HG02798 (cell line): ENCODE data around the gene ZFYVE28.
"Not testable (repeated sequence)": the region's sequence is repeated elsewhere in the genome, so short reads cannot be mapped to it uniquely, and the experiment has no call there.

Experiments
- ATAC-seq: cut with Tn5 transposase; IDR thresholded peaks from one replicate; pipeline ENCODE4 v1.9.1; 2021; ENCODE audit warnings: mild to moderate bottlenecking; ENCODE audit not compliant: unreplicated experiment, poor library complexity

The ZFYVE28 gene

DNA sequence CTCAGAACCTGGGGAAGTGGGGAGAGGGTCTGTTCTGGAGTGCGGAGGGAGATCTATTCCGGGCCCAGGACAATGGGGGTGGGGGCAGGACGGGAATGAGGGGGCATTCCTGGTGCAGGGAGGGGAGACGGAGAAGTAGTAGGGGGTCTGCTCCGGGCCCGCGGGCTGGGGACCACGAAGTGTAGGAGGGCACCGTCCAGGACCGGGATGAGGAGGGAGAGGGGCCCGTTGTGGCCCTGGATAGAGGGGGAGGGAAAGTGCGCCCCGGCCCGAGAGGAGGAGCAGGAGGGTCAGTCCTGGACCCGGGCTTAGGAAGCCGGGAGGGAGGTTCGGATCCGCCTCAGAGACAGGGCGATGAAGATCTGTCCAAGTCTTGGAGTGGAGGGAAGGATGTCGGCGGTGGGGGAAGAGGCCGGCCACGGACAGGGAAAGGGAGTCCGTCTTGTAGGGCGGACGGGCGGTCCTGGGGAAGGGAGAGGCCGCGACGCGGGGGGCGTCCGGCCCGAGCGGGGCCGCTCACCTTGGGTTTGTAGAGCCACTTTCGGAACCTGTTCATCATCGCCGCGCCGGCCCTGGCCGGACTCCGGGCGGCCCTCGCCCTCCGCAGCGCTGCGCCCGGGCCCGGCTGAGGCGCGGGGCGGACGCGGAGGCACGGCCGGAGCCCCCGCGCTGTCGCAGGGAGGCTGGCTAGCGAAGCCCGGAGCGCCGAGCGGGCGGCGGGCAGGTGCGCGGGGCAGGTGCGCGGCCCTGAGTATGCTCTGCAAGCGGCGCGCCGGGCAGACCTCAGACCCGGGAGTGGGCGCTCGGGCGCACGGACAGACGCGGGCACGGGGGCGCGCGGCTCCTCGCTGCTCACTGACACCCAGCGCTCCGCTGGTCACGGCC, at the start of gene ZFYVE28:
Gene ZFYVE28 (minus strand): TSS at position 881 of the 885 bp plus-strand sequence. CDS start 322 bp downstream, at position 559.
- no peak for ATAC-seq

DNA sequence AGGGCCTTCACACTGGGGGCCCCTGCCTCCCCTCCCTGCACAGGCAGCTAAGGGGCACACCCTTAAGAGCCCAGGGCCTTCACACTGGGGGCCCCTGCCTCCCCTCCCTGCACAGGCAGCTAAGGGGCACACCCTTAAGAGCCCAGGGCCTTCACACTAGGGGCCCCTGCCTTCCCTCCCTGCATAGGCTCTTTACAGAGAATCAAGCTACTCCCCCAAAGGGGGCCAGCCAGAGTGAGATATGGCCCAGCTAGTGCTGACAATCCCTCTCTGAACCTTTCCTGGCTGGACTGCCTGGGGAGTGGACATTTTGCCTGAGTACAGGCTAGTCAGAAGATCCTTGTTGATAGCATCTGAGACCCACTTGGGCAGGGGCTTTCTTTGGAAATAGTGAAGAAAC, 47.1 kb upstream of the ZFYVE28 start:
- not testable (repeated sequence) for ATAC-seq

DNA sequence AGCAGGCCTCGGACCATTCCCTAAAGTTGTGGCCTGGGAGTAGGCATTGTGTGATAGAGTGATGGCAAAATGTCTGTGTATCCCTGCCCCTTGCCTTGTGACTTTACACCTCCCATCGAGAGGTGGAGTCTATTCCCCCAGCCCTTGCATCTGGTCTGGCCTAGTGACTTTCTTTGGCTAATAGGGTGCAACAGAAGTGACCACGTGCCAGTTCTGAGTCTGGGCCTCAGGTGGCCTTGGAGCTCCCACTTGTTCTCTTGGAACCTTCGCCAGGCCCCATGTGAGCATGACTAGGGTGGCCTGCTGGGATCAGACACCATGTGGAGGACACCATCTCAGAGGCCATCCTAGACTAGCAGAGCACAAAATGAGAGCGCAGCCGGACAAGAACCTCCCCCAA, 46.6 kb upstream of the ZFYVE28 start:
- no peak for ATAC-seq

DNA sequence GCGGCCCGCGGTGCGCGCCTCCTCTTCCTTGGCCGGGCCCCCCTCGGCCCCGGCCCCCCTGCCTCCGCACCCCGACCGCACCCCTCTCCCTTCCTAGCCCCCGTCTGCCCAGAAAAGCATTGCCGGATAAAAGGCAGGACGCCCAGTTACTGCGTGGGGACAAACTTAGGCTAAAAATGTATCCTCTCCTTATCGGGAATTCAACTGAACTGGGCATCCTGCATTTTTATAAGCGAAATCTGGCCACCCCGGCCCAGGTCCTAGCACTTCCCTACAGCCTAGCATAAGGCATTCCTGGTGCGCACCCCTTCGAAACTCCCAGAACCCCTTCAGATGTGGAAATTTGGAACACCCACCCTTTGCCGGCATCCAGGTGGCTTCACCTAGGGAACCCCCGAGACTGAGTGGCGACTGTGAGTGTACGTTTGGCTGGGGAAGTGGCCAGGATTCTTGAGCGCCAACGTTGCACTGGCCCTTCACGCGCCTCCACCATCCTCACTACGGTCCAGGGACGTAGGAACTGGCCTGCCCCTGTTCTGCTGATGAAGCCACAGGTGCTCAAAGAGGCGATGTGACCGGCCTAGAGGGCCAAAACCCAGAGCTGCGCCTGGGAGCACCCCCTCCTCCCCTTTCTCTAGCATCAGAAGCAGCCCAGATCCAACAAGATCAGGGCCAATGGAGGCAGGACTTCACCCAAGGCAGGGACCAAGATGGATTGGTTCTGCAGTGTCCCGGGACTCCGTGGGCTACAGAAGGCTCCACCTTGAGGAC, 44.7 kb upstream of the ZFYVE28 start:
- no peak for ATAC-seq

DNA sequence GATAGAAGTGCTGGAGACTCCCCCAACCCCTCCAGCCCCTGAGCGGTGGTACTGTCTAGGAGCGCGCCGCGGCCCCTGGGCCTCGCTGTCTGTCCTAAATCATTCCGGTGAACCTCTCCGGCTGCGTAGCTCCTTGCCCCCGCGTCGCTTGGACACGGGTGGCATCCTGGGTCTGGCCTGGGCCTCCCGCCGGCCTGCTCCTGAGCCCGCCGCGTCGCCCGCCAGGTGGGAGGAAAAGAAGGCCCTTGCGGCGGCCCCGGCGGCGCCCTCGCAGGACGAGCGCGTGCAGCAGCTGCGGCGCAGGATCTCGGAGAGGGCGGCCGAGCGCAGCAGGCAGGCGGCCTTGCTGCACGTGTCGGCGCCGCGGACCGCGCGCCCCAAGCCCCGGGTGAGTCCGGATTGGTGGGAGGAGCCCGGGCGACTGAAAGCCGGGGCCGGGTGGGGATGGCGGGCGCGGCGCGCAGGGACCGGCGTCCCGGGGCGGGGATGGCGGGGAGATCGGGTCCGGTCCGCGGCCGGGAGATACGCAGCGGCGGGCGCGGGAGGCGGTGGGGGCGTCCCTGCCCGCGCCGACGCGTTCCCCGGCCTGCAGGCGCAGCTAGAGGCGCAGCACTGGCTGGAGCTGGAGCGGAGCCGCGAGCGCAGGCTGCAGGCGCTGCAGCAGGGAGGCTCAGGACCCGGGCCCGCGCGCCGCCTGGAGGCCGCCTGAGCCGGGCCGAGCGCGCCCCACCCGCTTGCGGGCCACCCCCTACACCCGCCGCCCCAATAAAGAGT, 44.0 kb upstream of the ZFYVE28 start:
- peak; percentile 79 for ATAC-seq

DNA sequence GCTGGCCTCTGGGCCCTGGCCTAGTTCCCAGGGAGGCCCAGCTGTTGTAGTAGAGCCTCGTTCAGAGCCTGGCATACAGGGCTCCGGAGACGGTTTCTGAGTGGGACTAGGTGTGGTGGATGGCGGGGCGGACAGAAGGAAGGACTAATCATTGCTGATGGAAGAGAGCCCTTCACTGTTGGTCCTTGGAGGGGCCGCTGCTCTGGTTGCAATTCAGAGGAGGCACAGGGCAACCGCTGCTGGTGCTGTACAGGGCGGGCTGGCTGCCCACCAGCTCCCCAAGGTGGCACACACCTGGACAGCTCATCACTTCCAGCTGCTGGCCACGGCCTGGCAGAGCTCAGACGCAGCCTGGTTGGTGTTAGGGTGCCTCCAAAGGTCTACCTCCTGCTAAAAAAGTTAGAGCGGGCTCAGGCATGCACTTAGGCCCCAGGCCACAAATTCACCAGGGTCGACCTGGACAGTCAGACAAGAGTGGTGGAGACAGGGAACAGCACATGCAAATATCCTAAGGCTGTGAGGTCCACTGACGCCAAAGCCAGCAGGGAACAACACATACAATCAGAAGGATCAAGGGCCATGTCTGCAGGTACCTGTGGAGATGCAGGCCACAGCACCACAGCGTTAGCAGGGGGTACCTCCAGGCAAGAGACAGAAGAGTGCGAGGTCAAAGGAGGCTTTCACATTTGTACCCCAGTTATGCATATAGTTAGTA, 43.0 kb upstream of the ZFYVE28 start:
- no peak for ATAC-seq

DNA sequence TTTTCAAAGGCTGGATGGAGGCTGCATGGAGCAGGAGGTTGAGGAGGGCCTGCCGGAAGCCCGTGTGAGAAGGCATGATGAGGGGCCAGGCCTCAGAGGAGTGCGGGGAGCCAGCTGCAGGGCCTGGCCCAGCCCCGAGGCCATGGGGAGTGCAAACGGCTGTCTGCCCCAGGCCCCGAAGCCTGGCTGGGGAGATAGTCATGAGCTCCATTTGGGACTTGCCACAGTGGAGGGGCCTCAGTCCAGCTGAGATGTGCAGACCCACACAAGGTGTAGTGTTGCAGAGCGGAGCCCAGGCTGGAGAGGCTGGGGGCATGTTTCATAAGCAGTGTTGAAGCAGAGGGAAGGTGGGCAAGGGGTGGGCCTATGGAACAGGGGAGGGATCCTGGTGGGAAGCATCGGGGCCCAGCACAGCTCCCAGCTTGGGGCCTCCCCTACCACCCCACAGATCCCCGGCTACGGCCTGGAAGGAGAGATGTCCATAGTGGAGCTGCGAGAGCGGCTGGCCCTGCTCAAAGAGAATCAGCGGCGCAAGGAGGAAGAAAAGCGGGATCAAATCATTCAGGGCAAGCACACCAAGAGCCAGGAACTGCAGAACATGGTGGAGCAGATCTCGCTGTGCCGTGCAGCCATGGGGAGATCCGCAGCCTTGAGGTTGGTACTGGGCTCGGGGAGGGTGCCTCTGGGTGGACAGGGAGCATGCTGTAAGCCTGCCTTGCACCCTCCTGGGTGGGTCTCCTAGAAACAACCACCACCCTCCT, 41.3 kb upstream of the ZFYVE28 start:
- no peak for ATAC-seq

DNA sequence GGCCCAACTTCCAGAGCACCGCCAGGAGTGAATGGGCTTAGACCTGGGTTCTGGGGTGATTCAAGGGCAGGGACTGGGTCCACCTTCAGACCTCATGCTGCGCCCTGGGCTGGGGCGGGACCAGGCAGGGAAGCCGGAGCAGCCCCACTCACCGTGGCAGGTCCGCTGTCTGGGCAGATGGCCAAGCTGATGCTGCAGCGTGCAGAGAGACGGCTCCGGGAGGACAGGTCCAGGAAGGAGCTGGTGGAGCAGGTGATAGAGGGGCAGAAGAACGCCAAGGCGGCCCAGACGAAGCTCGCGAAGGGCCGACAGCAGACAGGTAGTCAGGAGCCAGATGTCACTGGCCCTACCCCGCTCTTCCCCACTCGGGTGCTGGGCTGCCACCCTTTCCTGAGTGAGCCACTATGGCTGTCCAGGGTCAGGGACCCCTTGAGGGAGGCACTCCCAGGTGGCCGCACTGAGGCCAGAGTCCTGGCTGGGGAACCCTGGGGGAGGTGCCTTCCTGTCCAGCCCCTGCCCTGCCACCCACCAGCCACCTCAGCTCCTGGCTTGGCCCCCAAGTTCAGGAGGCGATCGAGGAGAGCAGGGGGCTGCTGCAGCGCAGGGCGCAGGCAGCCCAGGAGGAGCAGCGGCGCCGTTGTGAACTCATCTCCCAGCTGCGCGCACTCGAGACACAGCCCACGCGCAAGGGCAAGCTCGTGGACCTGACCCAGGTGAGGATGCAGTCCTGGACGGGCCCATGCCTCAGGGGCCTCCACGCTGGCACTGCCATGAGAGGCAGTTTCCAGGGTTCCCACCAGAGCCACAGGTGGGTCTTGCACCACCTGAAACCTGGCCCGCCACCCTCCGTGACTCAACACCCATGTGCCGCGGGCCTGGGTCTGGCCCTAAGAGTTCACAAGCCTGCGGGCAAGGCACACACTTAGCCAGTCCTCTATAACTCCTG, 40.4 kb upstream of the ZFYVE28 start:
- no peak for ATAC-seq

DNA sequence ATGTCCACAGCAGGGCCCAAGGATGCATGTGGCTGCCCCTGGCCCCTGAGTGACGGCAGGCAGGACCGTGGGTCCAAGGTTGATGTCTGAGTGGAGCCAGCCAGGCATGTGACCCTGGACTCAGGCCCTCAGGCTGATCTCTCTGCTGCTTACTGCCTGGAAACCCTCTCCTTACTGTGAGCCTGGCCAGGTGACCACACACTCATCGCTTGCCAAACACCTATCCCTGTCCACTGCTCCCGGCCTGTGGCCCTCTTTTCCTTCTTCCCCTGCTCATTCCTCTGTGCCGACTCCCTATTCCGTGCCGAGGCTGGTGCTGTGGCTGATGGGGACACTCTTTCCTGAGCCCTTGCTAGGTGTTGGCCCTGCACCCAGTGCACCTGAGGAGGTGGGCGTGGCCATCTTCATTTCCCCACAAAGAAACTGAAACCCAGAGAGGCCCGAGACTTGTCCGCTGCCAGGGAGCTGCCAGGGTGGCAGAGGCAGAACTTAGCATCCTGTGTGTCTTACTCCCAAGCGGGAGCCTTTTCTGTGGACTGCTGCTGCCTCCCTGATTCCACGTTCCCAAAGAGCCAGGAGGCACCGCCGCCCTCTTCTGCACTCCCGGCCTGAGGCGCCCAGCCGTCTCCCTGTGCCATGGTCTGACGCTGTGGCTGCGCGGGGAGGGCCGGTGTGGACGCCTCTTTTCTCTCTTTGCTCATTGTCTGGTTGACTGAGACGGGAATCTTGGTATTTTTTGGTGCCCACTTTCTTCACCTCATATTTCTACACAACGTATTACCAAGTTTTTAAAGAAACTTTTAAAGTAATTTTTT, 39.2 kb upstream of the ZFYVE28 start:
- ATAC-seq = no peak

DNA sequence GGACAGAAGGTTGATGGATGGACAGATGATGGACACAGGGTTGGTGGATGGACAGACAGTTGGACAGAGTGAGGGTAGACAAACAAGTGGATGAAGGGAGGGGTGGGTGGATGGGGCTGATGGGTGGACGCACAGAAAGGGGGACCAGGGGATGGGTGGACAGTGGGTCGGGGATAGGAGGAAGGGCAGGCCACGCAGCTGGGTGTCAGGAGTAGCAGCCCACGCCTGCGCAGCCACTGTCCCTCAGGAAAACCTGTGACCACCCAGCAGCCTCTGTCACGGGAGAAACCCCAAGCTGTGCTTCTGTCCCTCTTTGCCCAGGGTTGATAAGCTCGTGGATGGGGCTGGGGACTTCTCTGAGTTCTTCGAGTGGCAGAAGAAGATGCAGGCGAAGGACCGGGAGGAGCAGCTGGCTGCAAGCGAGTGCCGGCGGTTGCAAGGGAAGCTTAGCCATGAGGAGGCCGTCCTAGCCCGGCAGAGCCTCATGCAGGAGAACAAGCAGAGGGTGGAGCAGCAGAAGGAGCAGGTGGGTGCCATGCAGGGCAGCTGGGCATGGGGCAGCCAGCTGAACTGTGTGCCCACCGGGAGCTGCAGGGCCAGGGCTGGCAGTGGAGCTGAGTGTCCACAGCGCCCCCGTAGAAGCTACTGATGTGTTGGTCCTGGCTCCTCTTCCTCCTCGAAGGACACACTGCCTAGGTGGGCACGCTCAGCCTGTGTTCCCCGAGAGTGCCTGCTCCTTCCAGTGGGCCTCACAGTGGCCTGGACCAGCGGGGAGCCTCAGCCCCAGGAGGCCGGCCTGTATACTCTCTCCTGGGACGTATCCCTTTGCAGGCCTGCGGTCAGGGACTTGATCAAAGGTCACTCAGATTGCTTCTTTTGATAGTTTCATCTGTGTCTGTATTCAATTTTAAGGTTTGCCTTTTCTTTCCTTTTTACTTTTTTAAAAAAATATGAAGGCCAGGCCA, 33.7 kb upstream of the ZFYVE28 start:
- ATAC-seq = no peak

DNA sequence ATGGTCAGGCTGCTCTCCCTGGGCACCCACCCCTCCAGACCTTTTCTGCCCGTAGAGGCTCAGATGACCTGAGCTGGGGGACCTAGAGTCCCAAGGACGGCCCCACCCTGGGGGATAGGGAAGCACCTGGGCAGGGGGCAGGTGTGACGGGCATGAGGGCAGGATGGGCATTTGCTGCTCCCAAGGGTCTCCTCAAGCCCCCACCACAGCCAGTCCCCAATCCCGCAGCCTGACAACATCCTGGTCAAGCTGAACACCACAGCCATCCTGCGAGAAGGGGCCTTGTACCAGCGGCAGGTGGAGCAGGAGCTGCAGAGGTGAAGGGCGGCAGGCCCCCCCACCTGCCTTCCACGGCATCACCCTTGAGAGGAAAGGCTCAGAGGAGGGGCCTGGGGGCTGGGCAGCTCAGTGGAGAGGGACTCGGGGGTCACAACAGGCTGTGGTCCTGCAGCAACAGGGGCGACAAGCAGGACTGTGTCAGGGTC, 32.6 kb upstream of the ZFYVE28 start:
- ATAC-seq = no peak

DNA sequence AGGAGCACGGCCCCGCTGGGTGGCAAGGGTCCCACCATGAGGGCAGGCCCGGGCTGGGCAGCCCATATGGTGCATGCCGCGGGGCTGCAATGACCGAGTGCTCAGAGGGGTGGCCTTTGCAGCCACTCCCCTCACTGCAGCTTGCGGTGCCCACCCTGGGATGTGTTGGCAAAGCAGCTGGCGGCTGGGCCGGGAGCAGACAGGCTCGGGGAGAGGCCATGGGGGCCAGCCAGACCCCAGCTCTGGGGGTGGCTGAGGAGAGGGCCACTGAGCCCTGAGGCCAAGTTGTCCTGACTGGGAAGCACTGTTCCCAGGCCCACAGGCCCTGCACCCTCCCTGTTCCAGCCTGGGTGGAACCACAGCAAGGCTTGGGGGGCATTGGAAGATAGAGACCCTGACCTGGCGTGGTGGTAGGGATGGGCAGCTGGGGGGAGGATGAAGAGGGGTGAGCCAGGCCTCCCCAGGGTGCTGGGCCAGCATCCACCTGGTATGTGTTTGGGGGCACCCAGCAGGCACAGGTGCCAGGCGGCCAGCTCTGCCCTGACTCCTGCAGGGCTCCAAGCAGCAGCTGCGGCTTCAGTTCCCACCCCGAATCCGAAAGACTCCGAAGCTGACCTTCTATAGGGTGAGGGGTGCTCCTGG, 32.1 kb upstream of the ZFYVE28 start:
- no peak for ATAC-seq

DNA sequence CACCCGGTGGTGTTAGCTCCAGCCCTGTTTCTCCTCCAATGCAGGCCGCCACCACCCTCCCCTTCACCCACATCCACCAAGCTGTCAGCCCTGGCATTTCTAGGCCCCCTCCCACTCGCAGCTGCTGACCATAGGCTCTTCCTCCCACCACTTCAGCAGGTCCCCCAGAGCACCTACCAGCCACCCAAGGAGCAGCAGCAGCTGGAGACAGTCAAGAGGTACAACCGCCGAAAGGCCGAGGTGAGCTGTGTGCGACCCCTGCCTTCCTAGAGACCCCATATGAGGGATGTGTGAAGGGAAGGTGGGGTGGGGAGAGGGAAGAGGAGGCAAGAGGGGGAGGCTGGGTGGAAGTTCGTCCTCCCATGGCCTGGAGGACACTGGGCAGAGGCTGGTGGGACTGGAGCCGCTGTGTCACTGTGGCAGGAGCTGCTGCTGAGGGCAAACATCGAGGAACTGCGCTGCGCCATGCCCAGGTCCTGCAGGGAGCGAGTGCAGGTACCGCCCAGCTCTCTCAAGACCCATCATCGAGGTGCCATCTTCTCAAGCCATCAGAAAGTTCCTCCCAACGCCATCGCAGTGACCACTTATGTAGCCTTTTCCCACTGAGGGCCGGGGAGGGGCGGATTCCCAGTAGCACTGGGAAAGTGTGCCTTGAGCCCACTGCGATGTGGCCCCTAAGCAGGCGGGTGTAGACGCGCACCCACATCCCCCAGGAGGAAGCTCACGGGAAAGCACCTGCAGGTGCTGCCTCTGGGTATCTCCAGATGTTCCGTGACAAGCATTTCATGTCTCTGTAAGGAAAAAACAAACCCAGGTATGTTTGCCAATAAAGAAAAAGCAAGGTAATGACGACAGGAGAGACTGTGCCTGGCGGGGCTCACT, 31.3 kb upstream of the ZFYVE28 start:
- ATAC-seq = no peak

DNA sequence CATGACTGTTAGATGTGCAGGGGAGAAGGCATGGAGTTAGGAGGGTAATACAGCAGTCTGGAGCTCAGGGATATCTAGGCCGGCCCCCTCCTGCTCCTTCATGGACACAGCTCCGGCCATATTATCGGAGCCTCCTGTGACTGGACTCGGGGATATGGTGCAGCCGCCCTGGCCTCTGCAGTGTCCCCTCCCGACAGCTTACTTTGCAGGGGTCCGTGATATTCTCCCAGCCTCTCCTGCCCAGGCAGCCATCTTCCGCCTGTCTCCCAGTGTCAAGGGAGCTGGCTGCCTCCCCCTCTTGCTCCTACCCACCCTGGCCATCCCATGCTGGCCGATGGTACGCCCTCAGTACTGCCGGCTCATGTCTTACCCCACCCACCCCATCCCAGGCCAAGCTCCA, 30.6 kb upstream of the ZFYVE28 start:
- ATAC-seq = no peak

DNA sequence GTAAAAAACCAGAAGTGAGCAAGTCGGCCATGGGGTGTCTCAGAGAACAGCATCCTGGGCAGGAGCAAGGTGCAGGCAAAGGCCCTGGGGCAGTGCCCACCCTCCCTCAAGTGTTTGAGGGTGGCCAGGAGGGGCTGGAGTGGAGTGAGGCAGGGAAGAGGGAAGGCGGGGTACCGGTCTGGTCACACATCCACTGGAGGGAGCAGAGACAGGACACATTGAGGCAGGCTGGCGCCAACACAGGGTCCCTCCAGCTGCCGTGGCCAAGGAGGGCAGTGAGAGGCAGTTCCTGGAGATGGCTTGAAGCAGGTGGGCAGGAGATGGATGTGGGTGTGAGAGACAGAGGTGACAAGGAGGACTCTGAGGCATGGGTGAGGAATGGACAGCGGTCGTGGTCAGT, 30.1 kb upstream of the ZFYVE28 start:
- ATAC-seq = no peak
